Neutrophil (primary cell): ENCODE data around the gene CD177.
"Not testable (repeated sequence)": the region's sequence is repeated elsewhere in the genome, so short reads cannot be mapped to it uniquely, and the experiment has no call there.

Experiments used
- H3K27ac ChIP-seq: fragments of 200-600 bp; sonication (generic); 2 replicates; pipeline ENCODE4 v1.5.1; 2016; ENCODE audit warnings: mild to moderate bottlenecking, moderate library complexity
- H3K27me3 ChIP-seq: fragments of 200-600 bp; sonication (generic); 2 replicates; pipeline ENCODE4 v1.6.0; 2016; ENCODE audit warnings: mild to moderate bottlenecking
- H3K36me3 ChIP-seq: fragments of 200-600 bp; sonication (generic); 2 replicates; pipeline ENCODE4 v1.5.1; 2017
- H3K4me1 ChIP-seq, 2 experiments: fragments of 200-600 bp in 1 of 2; sonication (generic) in 1 of 2; 1 replicate in 1 of 2; 2 replicates in 1 of 2; pipeline versions ENCODE4 v1.5.1 to v1.6.1; 2013 to 2016; ENCODE audit warnings: low read depth in 1 of 2, low read length in 1 of 2, mild to moderate bottlenecking in 1 of 2, moderate library complexity in 1 of 2; ENCODE audit not compliant: control insufficient read depth in 1 of 2, insufficient read depth in 1 of 2
- H3K4me3 ChIP-seq, 2 experiments: fragments of 200-600 bp in 1 of 2; sonication (generic) in 1 of 2; 1 replicate in 1 of 2; 2 replicates in 1 of 2; pipeline ENCODE4 v1.5.1; 2013 to 2016; ENCODE audit warnings: low read depth in 1 of 2, low read length in 1 of 2, mild to moderate bottlenecking in 1 of 2, moderate library complexity in 1 of 2
- H3K9me3 ChIP-seq: fragments of 200-600 bp; sonication (generic); 2 replicates; pipeline ENCODE4 v1.5.1; 2016
- CTCF ChIP-seq: fragments of 200-600 bp; sonication (generic); IDR thresholded peaks from 2 replicates; pipeline ENCODE4 v1.5.1; 2016; ENCODE audit warnings: antibody characterized with exemption

Gene CD177

GRCh38 chr19:43380771-43381386 is 27.4 kb downstream of the CD177 start:
- Histone ChIP-seq H3K27ac (no peak overlapping the region), H3K4me1 (peaks cover 4 to 10% of the 10 kb centered on the region in 2 experiments), H3K4me3 (no peak overlapping the region), H3K27me3 (peaks cover 6% of the 10 kb centered on the region), H3K9me3 (no peaks in the 10 kb centered on the region), H3K36me3 (no peaks in the 10 kb centered on the region)
- no peak for TF ChIP-seq CTCF

- H3K4me1 ChIP-seq = peaks cover 11 to 14% of the 10 kb centered on the region in 2 experiments
- H3K9me3 ChIP-seq, H3K4me3 ChIP-seq, H3K27ac ChIP-seq, H3K27me3 ChIP-seq, H3K36me3 ChIP-seq: not testable (repeated sequence)
These were observed 29.2 kb downstream of the CD177 start for GRCh38 chr19:43382586-43383216.

- H3K27me3 ChIP-seq, H3K27ac ChIP-seq, H3K4me3 ChIP-seq, H3K9me3 ChIP-seq, H3K36me3 ChIP-seq: not testable (repeated sequence)
- H3K4me1 ChIP-seq = peaks cover 15 to 19% of the 10 kb centered on the region in 2 experiments
These were observed 29.8 kb downstream of the CD177 start for GRCh38 chr19:43383254-43383653.

GRCh38 chr19:43383759-43384158 is 30.3 kb downstream of the CD177 start:
- not testable (repeated sequence) for H3K36me3 ChIP-seq, H3K27ac ChIP-seq, H3K4me3 ChIP-seq, H3K9me3 ChIP-seq, H3K27me3 ChIP-seq
- H3K4me1 ChIP-seq = peaks cover 15 to 19% of the 10 kb centered on the region in 2 experiments

GRCh38 chr19:43390903-43391551 is 37.5 kb downstream of the CD177 start:
- not testable (repeated sequence) for H3K36me3 ChIP-seq, H3K9me3 ChIP-seq, H3K27ac ChIP-seq, H3K27me3 ChIP-seq, H3K4me3 ChIP-seq
- peaks cover 9 to 11% of the 10 kb centered on the region in 2 experiments for H3K4me1 ChIP-seq

GRCh38 chr19:43391552-43391935 is 38.1 kb downstream of the CD177 start:
- not testable (repeated sequence) for H3K36me3 ChIP-seq, H3K27me3 ChIP-seq, H3K27ac ChIP-seq, H3K4me3 ChIP-seq, H3K4me1 ChIP-seq, H3K9me3 ChIP-seq

- not testable (repeated sequence) for H3K9me3 ChIP-seq, H3K27me3 ChIP-seq, H3K36me3 ChIP-seq, H3K4me3 ChIP-seq, H3K4me1 ChIP-seq, H3K27ac ChIP-seq
These were observed 40.0 kb downstream of the CD177 start for GRCh38 chr19:43393501-43393900.

GRCh38 chr19:43395561-43395960 is 42.1 kb downstream of the CD177 start:
- Histone ChIP-seq H3K36me3 (no peaks in the 10 kb centered on the region), H3K4me1 (no peaks in the 10 kb centered on the region), H3K4me3 (no peak overlapping the region), H3K27ac (no peak overlapping the region), H3K9me3 (no peaks in the 10 kb centered on the region), H3K27me3 (no peaks in the 10 kb centered on the region)
- no peak for TF ChIP-seq CTCF
